ENCODE measurements around the gene PNMT.

PNMT gene

DNA sequence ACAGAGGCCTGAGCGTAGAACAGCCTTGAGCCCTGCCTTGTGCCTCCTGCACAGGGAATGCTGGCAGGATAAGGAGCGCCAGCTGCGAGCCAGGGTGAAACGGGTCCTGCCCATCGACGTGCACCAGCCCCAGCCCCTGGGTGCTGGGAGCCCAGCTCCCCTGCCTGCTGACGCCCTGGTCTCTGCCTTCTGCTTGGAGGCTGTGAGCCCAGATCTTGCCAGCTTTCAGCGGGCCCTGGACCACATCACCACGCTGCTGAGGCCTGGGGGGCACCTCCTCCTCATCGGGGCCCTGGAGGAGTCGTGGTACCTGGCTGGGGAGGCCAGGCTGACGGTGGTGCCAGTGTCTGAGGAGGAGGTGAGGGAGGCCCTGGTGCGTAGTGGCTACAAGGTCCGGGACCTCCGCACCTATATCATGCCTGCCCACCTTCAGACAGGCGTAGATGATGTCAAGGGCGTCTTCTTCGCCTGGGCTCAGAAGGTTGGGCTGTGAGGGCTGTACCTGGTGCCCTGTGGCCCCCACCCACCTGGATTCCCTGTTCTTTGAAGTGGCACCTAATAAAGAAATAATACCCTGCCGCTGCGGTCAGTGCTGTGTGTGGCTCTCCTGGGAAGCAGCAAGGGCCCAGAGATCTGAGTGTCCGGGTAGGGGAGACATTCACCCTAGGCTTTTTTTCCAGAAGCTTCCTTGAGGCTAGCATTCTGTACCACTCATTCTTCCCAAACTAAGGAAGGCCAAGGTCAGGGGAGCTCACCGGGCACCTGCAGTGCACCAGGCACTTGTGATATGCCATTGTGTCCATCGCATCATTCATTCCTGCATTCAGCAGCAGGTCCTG lies 1.9 kb downstream of the PNMT start:
- no peak for DNase-seq (ENCODE audit: low spot score)

GRCh38 chr17:39670746-39671145 lies 2.5 kb downstream of the PNMT start:
- no peak for DNase-seq (ENCODE audit: low spot score)

DNA sequence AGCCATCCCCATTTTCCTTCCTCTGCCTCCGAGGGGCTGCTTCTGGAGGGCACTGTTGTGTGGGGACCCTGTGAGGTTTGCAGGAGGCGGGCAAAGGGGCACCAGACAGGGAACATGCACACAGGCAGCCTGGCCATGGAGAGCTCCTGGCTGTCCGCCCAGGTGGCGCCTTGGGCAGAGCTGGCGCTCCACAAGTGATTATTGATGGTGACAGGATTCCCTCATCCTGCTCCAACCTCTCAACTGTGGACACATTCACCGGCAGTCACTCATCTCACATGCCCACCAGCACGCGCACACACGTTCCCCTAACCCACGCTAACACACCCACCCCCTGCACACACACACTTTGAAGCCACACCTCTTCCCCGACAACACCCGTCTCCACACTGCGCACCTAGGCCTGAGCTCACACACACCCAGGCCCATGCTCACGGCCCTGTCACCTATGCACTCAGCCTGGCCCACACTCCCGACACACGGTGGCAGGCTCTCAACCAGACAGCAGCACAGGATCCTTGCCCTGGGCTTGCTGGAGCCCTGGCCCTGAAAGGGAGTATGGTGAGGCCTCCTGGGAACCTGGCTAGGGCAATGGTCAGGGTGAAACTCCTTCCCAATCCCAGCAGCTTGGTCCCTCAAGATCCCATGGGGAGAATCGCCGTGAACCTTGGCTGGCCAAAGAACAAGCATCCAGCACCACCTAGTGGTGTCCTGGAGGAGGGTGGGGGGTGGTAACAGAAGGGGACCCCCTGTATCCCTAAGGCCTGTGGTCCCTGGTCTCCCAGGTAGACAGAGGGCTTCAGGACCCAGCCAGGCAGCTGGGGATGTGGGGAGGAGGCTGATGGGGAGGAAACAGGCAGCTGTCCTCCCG lies 3.6 kb downstream of the PNMT start:
- peak; percentile 45 for DNase-seq (ENCODE audit: low spot score)

DNA sequence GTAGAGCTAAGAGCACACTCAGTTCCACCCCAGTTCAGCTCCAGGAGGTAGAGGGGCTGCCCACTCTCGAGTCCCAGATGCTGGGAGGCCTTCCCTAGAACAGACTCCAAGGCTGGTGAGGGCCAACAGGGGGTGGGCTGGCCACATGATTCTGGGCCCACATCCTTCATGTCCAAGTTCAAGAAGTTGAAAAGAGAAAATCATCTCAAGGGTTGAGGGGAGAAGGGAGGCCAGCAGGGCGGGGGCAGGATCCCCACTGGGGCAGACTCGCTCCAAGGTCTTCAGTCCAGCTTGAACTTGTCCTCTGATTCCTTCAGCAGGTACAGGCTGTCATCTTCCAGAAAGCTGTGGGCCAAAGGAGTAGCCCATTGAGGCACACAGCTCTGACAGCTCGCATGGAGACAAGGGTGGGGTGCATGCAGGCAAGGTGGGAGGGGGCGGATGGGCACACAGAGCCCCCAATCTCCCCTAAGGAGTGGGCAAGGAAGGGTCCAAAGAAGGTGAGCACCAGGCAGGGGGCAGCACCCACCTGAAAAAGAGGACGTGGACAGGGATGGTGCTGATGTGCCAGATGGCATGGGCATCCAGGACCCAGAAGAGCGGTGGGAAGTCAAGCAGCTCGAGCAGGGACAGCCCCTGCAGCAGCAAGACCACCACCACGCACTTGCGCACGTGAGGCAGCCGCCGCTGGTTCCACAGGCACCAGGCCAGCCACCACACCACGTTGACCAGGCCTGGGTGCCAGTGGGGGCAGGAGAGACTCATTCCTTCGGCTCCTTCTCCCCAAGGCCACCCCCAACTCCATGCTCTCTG lies 4.5 kb downstream of the PNMT start:
- no peak for DNase-seq (ENCODE audit: low spot score)

GRCh38 chr17:39673335-39674081 lies 5.3 kb downstream of the PNMT start:
- no peak for DNase-seq (ENCODE audit: low spot score)

GRCh38 chr17:39674179-39674578 lies 5.9 kb downstream of the PNMT start:
- no peak for DNase-seq (ENCODE audit: low spot score)

DNA sequence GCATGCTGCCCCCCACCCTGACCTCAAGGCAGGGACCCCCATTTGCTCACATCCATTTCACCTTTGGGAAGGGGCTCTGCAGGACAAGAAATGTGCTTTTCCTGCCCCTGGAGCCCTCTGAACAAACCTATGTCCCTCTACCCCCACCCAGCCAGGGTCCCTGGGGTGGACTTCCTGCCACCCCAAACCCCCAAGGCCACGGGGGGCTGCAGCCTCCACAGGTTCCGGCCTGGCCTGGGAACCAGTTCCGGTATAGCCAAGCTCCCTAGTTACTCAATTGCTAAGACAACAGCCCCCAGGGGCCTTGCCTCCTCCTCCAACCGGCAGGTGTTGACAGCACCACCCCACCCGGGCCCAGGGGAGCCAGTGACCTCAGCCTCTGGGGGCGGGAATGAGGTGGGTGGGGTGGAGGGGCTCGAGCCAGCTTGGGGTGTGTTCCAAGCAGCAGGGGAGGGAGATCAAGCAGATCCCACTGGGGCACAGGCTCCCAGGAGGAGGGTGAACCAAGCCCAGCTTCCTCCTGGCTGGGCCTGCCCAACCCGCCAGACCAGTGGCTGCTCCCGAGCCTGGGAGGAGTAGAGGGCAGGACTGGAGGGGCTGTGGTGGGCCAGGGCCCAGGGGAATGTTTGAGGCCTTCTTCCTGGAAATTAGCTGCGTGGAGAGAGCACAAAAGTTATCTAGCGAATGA lies 6.6 kb downstream of the PNMT start:
- DNase-seq (ENCODE audit: low spot score) = peak; percentile 71

DNA sequence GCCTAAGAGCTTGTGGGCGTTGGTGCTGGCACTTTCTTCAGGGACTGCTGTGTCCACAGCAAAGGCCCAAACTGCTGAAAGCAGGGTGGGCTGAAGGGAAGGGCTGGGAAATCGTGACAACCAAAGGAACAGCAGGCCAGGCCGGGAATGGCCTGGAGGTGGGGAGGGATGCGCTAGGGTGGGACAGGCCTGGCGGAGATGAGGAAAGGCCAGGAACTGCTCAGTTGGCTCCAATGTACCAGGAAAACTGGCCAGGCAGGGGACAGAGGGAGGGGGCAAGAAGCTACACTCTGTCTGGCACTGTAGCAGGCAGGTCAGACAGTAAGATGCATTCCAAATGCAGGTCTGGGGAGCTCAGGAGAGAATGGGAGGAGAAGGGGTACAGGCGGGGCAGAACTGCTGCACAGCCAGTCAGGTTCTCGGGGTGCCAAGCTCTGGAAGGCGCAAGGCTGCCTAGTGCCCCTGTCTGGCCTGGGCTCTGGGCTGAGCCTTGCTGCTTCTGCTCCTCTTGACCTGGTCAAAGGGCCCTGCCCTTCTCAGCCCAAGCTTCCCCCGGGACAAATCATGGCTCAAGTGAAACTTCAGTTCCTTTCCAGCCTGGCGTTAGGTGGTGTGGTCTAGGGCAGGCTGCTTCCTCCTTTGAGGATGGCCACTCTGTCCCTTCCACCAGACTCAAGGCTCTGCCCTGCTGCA lies 7.3 kb downstream of the PNMT start:
- DNase-seq (ENCODE audit: low spot score) = no peak

DNA sequence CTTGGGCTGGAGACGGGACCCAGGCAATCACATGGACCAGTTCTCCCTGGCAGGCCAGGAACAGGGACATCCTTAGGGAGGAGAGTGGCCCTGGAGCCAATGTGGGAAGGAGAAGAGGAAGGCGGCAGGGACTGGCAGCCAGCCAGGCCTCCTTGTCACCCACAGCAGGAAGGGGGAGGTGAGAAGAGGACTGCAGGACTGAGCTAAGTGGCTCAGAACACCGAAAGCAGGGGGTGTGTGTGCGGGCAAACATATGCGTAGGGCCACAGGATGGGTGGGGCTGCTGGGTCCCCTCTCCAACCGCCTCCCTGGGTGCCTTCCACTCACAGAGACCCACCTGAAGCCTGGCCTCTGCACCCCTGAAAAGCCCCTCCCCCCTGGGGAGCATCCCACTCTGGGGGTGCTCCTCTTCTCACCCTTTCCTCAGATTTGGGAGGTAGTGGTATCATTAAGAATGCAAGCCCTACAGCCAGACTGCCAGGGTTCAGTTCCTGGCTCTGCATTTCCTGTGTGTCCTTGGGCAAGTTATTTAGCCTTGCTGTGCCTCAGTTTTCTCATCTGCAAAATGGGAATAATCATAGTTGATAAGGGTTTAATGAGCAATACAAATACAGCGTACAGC lies 8.1 kb downstream of the PNMT start:
- DNase-seq (ENCODE audit: low spot score) = peak; percentile 43

- no peak for DNase-seq (ENCODE audit: low spot score)
These were observed 8.8 kb downstream of the PNMT start for GRCh38 chr17:39677072-39677471.

GRCh38 chr17:39677542-39678339 lies 9.5 kb downstream of the PNMT start:
- no peak for DNase-seq (ENCODE audit: low spot score)

DNA sequence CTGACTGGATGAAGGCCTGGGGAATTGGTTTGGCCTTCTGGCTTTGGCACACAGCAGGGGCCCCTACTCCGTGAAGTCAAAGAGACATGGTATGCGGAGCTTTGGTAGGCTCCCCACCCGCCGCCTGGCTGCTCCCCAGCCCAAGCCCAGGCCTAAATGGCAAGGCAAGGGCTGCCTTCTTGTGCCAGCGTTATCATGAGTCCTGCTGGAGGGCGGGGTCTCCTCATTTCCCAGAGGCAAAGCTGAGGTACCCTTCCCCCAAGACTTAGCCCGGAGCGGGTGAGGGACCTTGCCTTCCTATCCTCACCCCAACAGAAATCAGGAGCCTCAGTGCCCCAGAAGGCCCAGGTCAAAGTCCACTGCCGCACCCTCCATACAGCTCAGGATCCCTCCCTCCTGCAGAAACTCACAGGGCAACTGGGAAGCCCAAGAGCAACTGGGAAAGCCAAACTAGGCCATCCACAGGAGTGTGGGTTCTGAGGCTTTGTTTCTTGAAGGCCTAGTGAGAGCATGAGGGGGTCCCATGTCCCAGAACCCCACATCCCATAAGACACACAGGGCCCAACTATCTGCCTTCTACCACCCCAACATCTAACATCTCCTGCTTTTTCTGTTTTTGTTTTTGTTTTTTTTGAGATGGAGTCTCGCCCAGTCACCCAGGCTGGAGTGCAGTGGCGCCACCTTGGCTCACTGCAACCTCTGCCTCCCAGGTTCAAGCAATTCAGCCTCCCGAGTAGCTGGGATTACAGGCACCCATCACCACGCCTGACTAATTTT lies 10.3 kb downstream of the PNMT start:
- no peak for DNase-seq (ENCODE audit: low spot score)

DNA sequence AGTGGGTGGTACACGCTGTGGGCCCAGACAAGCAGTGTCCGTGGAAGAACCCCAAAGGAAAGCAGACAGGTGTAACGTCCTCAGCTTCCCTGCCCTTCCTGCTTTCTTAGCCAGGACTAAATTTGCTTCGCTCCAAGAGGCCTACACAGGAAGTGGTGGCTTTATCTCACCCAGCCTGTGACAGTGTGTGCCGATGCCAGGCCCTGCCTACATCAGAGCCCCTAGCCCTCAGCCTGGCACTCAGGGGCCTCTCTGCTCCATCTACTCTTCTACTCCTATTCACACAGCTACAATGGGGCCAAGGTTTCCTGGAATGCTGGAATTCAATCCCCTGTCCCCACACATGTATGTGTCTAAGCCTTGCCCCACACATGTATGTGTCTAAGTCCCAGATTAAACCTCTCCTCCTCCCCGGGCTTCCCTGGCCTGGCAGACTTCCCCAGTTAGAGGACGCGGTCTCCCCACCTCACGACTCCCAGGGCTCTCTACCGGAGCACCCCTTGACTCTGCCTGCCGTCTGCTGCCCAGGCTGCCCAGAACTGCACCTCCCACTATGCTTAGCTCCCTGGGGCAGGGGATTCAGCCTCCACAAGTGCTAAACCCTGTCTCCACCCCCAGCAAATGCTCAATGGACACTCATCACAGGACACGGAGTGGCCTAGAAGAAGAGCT lies 11.4 kb downstream of the PNMT start:
- DNase-seq (ENCODE audit: low spot score) = no peak

- no peak for DNase-seq (ENCODE audit: low spot score)
These were observed 15.2 kb downstream of the PNMT start for GRCh38 chr17:39683295-39683939.

- no peak for DNase-seq (ENCODE audit: low spot score)
These were observed 16.3 kb downstream of the PNMT start for GRCh38 chr17:39684369-39685192.

DNA sequence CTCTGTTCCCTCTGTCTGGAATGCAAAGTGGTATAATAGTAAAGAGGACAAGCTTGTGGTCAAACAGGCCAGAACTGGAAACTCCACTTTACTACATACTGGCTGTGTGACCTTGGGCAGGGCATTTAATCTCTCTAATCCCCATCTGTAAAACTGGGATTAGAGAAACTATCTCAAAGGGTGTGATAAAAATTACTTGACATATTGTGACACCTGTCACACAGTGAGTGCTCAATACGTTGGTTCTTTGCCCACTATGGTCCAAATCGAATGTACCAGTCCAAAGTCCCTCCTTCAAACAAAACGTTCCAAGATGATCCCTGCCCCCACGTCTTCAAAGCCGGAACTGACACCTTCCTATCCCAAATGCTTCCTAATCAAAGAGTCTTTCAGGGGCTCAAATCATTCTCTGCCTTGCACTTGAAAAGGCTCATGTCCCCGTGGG lies 18.9 kb downstream of the PNMT start:
- no peak for DNase-seq (ENCODE audit: low spot score)

Data from NAMALWA (cell line).